GM18868 (cell line): ENCODE data around the gene FBLN1.
"Not testable (repeated sequence)": the region's sequence is repeated elsewhere in the genome, so short reads cannot be mapped to it uniquely, and the experiment has no call there.

Source experiments
- ATAC-seq: cut with Tn5 transposase; IDR thresholded peaks from one replicate; pipeline ENCODE4 v1.9.1; 2021; ENCODE audit warnings: mild to moderate bottlenecking, moderate library complexity; ENCODE audit not compliant: unreplicated experiment

FBLN1 gene

GRCh38 chr22:45476814-45477213, 25.9 kb upstream of the FBLN1 start:
- ATAC-seq, result no peak

DNA sequence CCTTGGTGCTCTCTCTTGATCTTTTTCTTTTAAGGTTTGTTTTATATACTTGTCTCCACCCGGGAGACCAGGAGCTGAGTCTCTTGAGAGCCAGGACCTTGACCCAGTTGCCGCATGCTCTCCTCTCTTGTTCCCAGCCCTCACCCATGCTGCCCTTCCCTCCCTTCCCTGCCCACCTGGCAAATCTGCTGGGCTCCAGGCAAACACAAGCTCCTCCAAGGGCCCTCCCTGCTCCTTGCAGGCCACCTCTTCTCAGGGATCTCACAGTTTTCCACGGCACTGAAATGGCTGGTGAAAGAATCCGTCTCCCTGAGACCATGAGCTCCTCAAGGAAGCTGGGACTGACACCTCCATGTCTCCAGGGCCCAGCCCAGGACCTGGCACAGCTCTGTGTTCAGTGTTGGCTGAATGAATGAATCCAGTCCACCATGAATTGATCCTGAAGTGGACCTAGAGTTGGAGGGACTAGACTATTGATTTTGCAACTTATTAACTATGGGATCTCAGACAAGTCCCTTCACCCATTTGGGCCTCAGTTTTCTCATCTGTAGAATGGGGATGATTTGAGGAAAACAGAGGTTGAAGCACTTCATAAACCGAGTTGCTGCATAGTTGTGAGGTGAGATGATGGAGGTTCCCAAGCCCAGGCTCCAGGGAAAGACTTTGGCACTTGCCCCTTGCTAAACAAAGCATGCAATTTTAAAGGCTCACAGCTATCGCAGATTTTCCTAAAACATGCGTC, 25.1 kb upstream of the FBLN1 start:
- ATAC-seq, result no peak

- ATAC-seq, result no peak
Observed at GRCh38 chr22:45478108-45478771, 24.4 kb upstream of the FBLN1 start.

- ATAC-seq, result no peak
Observed at GRCh38 chr22:45480717-45481116, 22.0 kb upstream of the FBLN1 start.

DNA sequence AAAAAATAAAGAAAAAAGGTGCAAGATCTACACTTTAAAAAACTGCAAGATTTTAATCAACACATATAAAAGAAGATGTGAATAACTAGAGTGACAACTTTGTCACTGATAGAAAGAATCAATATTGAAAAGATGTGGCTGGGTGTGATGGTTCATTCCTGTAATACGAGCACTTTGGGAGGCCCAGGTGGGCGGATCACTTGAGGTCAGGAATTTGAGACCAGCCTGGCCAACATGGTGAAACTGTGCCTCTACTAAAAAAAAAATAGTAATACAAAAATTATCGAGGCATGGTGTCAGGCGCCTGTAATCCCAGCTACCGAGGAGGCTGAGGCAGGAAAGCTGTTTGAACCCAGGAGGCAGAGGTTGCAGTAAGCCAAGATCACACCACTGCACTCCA, 21.0 kb upstream of the FBLN1 start:
- ATAC-seq, result no peak

DNA sequence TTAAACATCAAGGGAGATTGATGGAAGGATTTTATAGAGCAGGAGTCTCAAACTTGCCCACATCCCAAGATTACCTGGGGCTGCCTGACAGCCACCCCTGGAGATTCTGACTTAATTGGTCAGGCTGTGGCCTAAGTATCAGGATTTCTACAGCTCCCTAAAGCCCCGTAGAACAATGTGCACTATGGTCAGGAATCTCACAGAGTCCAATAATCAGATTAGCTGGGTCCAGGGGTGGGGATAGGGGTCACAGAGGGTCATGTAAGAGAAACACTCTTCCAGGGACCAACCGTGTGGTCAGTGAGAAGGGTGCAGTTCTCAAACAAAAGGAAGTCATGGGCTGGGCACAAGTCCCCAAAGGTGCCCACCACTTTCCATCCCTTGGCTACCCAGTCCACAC, 20.5 kb upstream of the FBLN1 start:
- ATAC-seq, result no peak

GRCh38 chr22:45483319-45483718, 19.4 kb upstream of the FBLN1 start:
- ATAC-seq, result no peak

GRCh38 chr22:45483918-45484499, 18.7 kb upstream of the FBLN1 start:
- ATAC-seq, result no peak

DNA sequence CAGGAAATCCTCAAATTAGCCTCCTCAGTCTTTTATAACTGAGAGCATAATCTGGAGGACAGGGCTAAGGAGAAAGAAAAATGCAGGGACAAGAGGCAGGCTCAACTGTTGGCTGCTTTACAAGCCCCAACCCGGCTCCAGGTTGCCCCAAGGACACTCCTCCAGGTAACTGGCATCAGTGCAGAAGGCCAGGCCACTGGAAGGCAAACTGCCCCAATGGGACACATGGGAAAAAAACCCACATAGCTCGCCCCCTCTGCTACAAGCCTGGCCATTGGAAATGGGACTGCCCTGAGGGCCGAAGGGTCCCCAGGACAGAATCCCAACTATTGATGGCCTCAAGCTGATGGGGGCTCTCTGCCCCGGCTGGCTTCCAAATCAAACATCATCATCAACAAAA, 17.9 kb upstream of the FBLN1 start:
- ATAC-seq, result no peak

DNA sequence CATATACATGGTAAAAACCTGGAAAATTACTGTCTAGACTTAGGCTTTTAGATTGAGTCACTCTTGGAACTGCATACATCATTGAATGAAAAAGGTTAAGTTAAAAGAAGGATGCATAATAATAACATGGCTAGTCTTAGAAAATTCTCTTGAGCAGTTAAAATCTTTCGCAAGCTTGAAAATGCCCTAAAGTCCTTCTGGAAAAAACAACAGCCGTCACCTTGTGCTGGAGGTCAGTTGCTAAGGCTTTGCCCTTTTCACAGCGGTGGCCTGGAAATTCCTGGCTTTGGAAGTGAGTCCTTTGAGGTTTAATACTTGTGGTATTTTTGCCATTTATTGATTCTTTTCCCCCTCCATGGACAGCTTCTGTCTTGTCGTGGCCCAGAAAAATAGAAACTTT, 17.4 kb upstream of the FBLN1 start:
- ATAC-seq, result no peak

- ATAC-seq, result no peak
Observed at GRCh38 chr22:45488764-45489370, 13.8 kb upstream of the FBLN1 start.

DNA sequence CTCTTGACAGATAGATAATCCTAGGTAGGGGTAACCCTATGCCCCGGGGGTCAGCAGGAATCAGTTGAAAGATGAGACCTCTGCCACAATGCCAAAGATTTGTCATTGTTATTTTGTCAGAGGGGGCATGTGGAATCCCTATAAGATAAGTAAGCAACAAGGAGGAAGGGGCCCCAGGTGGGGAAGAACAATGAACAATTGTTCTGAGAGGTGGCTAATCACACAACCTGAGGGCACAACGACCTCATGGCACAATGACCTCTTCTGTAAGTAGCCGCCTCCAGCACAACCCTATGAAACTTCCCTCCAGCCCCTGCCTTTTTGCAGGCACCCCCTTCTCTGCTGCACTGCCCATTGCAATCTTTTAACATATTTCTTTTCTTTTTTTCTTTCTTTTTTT, 11.8 kb upstream of the FBLN1 start:
- ATAC-seq, result no peak

DNA sequence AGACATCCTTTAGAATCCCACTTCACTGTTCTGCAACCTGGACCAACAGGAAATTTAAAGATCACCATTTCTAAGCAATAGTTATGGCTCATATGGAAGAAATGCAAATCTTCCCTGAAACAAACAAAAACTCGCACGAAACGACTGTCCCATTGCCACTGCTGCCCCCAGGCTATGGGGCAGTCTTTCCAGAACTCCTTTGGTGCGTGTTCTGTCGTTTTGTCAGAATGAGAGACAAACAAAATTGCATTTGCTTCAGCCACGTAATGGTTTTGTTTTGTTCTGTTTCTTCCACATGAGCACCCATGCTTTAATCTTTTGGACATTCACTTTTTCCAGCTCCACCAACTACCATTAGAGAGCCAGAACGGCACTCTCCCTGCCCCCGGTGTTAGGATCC, 10.8 kb upstream of the FBLN1 start:
- no peak for ATAC-seq

DNA sequence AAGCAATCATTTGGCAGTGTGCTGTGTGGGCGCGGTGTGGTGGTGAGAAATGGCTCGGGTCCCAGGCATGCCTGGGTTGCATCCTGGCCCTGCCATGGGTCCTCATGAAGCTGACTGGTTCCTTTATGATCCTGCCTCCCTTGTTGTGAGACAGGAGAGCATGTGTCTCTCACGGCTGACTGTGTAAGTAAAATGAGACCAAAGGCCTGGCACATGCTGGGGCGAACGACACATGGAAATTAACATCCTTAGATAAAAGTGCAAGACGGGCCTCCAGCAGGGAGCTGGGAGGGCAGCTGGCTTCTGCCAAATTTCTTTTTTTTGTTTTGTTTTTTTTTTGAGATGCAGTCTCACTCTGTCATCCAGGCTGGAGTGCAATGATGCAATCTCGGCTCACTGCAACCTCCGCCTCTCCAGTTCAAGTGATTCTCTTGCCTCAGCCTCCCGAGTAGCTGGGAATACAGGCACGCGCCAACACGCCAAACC, 9.4 kb upstream of the FBLN1 start:
- no peak for ATAC-seq

GRCh38 chr22:45494306-45494705, 8.4 kb upstream of the FBLN1 start:
- ATAC-seq, result not testable (repeated sequence)

DNA sequence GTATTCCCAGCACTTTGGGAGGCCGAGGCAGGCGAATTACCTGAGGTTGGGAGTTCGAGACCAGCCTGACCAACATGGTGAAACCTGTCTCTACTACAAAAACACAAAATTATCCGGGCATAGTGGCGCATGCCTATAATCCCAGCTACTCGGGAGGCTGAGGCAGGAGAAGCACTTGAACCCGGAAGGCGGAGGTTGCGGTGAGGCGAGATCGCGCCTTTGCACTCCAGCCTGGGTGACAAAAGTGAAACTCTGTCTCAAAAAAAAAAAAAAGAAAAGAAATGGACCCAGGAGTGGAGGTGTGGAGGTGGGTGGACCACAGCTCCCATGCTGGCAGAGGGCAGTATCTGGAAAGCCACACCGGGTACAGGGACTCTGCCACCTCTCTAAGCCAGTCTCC, 7.1 kb upstream of the FBLN1 start:
- ATAC-seq, result not testable (repeated sequence)

DNA sequence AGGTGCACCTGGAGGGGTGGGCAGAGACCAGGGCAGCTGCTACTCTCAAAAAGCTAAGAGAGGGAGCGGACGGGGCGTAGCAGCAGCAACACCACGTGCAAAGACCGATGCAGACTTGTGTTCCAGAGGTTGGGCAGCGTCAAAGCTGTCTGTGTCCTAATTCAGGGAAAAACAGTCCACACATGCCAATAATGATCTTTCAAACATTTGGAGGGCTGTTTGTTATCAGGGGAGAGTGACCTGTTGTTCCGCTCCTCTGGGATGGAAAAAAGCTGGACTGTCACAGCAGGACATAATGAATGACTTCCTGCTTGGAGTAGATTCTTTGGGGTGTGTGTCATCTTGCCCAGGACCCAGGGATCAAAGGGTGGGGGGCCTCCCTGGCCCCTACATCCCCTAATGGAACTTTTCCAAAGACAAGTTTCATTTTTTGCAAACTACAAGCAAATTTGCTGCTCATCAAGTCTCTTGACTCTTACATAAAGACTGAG, 6.2 kb upstream of the FBLN1 start:
- no peak for ATAC-seq

GRCh38 chr22:45497351-45498145, 5.1 kb upstream of the FBLN1 start:
- no peak for ATAC-seq

DNA sequence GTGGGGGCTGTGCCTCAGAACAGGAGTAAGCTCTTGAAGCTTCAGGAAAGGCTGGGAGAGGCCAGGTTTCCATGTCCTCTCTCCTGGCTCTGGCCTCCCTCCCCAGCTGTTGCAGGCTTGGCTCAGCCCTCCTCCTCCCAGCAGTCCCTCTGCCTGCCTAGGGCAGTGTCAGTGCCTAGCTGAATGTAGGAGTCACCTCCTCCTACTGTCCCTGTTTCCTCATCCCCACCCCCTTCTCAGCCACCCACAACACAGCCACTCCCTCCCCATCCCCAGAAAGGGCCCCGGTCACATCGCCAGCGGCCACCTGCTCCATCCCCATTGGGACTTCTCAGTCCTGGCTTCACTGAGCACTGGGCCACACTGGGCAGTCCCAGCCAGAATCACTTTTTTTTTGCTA, 2.9 kb upstream of the FBLN1 start:
- no peak for ATAC-seq

- ATAC-seq, result no peak
Observed at GRCh38 chr22:45503050-45503815, 550 bp downstream of the FBLN1 start.
